IMR-90 (cell line): Measurements from ENCODE around the gene SLIT1.

ENCODE experiments used
- BHLHE40 ChIP-seq: fragments of 150-350 bp; IDR thresholded peaks from 2 replicates; pipeline ENCODE4 v1.6.1; 2016; ENCODE audit warnings: mild to moderate bottlenecking, low read depth, low read length
- CEBPB ChIP-seq: IDR thresholded peaks from 2 replicates; pipeline ENCODE4 v1.6.1; 2012; ENCODE audit warnings: low read depth, low read length, improper control_type of control experiment
- CHD1 ChIP-seq: IDR thresholded peaks from 2 replicates; pipeline ENCODE4 v1.6.1; 2012; ENCODE audit warnings: low read depth, low read length, improper control_type of control experiment
- MAFK ChIP-seq: IDR thresholded peaks from 2 replicates; pipeline ENCODE4 v1.6.1; 2012; ENCODE audit warnings: low read depth, low read length, improper control_type of control experiment
- MAZ ChIP-seq: IDR thresholded peaks from 2 replicates; pipeline ENCODE4 v1.6.1; 2012; ENCODE audit warnings: low read depth, mild to moderate bottlenecking, low read length, improper control_type of control experiment, moderate library complexity, borderline replicate concordance
- MXI1 ChIP-seq: IDR thresholded peaks from 2 replicates; pipeline ENCODE4 v1.6.1; 2012; ENCODE audit warnings: low read depth, mild to moderate bottlenecking, low read length, moderate library complexity, borderline replicate concordance
- POLR2A ChIP-seq: IDR thresholded peaks from 2 replicates; pipeline ENCODE4 v1.6.1; 2012; ENCODE audit warnings: mild to moderate bottlenecking, low read depth, low read length
- RAD21 ChIP-seq: IDR thresholded peaks from 2 replicates; pipeline ENCODE4 v1.6.1; 2012; ENCODE audit warnings: low read length, improper control_type of control experiment
- RCOR1 ChIP-seq: IDR thresholded peaks from 2 replicates; pipeline ENCODE4 v1.6.1; 2012; ENCODE audit warnings: mild to moderate bottlenecking, low read length, improper control_type of control experiment; ENCODE audit not compliant: insufficient replicate concordance
- RFX5 ChIP-seq: IDR thresholded peaks from 2 replicates; pipeline ENCODE4 v1.8.0; 2012; ENCODE audit warnings: low read depth, mild to moderate bottlenecking, low read length, moderate library complexity
- SMC3 ChIP-seq: fragments of 150-350 bp; IDR thresholded peaks from 2 replicates; pipeline ENCODE4 v1.6.1; 2016; ENCODE audit warnings: low read depth, mild to moderate bottlenecking, antibody characterized with exemption, low read length, moderate library complexity
- USF2 ChIP-seq: fragments of 150-350 bp; IDR thresholded peaks from 2 replicates; pipeline ENCODE4 v1.6.1; 2017; ENCODE audit warnings: mild to moderate bottlenecking, antibody characterized with exemption, low read length, low read depth
- TF ChIP-seq, protein P1 (sequence below): conservative IDR thresholded peaks from 2 replicates; pipeline ENCODE4 v1.5.1; 2012; ENCODE audit warnings: mild to moderate bottlenecking, low read depth, low read length, improper control_type of control experiment

GRCh38 chr10:97163181-97163580, 22.6 kb downstream of the SLIT1 start:
- TF ChIP-seq, protein P1, sequence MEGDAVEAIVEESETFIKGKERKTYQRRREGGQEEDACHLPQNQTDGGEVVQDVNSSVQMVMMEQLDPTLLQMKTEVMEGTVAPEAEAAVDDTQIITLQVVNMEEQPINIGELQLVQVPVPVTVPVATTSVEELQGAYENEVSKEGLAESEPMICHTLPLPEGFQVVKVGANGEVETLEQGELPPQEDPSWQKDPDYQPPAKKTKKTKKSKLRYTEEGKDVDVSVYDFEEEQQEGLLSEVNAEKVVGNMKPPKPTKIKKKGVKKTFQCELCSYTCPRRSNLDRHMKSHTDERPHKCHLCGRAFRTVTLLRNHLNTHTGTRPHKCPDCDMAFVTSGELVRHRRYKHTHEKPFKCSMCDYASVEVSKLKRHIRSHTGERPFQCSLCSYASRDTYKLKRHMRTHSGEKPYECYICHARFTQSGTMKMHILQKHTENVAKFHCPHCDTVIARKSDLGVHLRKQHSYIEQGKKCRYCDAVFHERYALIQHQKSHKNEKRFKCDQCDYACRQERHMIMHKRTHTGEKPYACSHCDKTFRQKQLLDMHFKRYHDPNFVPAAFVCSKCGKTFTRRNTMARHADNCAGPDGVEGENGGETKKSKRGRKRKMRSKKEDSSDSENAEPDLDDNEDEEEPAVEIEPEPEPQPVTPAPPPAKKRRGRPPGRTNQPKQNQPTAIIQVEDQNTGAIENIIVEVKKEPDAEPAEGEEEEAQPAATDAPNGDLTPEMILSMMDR, result no peak
- TF ChIP-seq RCOR1, result no peak
- TF ChIP-seq CEBPB, result no peak
- TF ChIP-seq USF2, result no peak
- no peak for TF ChIP-seq SMC3
- no peak for TF ChIP-seq MAZ
- TF ChIP-seq POLR2A, result no peak
- TF ChIP-seq RAD21, result no peak
- TF ChIP-seq MAFK, result no peak
- no peak for TF ChIP-seq MXI1
- no peak for TF ChIP-seq BHLHE40
- no peak for TF ChIP-seq RFX5
- TF ChIP-seq CHD1, result no peak
